ENCODE results near the gene CRB2.

Gene CRB2

GRCh38 chr9:123357743-123358059 is 1.7 kb downstream of the CRB2 start:
- Histone ChIP-seq H3K4me3 (ENCODE audit: low read length) (no peak overlapping the region), H3K9me2 (replicated peaks; ENCODE audit: control insufficient read depth, low read length) (no peaks in the 10 kb centered on the region), H4K20me1 (ENCODE audit: control insufficient read depth, insufficient read depth, low read depth, low read length) (no peaks in the 10 kb centered on the region), H3K4me1 (ENCODE audit: control insufficient read depth, low read length) (peaks cover 35% of the 10 kb centered on the region), H3K27me3 (ENCODE audit: control insufficient read depth, low read length) (no peaks in the 10 kb centered on the region), H3K79me2 (ENCODE audit: control insufficient read depth, low read length) (no peaks in the 10 kb centered on the region), H3F3A (ENCODE audit: control insufficient read depth, insufficient read depth) (no peaks in the 10 kb centered on the region), H3K27ac (ENCODE audit: low read depth, low read length) (no peak overlapping the region), H3K4me2 (ENCODE audit: low read length) (no peak overlapping the region), H3K36me3 (ENCODE audit: control insufficient read depth, low read length) (no peaks in the 10 kb centered on the region), H3K9me3 (ENCODE audit: control insufficient read depth, insufficient read depth, low read length) (no peaks in the 10 kb centered on the region)
- TF ChIP-seq CTCF (IDR thresholded peaks at IDR 0.05; ENCODE audit: low read depth, low read length, poor library complexity, severe bottlenecking) (no peak), EZH2phosphoT487 (IDR thresholded peaks at IDR 0.05; ENCODE audit: borderline replicate concordance, low read length) (no peak)

DNA sequence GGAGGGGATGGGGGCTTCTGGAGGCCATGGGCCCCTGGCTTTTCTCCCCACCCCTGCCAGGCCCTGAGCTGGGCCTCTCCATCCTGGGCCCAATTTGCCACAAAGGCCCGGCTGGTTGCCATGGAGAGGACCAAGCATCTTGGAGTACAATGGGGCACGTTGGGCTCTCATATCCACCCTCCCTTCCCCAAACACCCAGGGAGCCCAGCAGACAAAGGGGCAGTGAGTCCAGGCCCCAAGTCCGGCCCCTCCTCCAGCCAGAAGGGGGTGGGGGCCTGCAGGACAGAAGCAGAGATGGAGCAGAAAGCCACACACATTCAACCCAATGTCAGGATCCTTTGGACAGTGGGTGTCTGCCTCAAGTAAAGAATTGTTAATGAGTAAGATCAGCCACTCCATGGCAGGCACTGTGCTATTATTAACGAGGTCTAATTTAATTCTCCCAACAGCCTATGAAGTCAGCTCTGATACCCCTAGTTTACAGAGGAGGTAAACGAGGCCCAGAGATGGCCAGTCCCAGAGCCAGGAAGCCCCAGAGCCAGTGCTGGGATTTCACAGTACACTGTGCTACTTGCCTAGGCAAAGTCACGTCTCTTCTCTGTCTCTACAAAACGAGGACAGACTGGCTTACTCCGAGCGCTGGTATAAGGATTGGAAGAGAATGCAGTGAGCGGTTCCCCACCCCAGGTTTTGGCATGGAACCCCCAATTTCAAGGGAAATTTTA is 2.3 kb downstream of the CRB2 start:
- H3K4me3 ChIP-seq (ENCODE audit: low read length), result no peak overlapping the region
- H3K4me1 ChIP-seq (ENCODE audit: control insufficient read depth, low read length), result peaks cover 35% of the 10 kb centered on the region
- TF ChIP-seq CTCF (IDR thresholded peaks at IDR 0.05; ENCODE audit: low read depth, low read length, poor library complexity, severe bottlenecking) (no peak), EZH2phosphoT487 (IDR thresholded peaks at IDR 0.05; ENCODE audit: borderline replicate concordance, low read length) (no peak)
- H3K9me2 ChIP-seq (replicated peaks; ENCODE audit: control insufficient read depth, low read length), result no peaks in the 10 kb centered on the region
- H3K27ac ChIP-seq (ENCODE audit: low read depth, low read length), result no peak overlapping the region
- no peaks in the 10 kb centered on the region for H3K36me3 ChIP-seq (ENCODE audit: control insufficient read depth, low read length)
- no peaks in the 10 kb centered on the region for H3F3A ChIP-seq (ENCODE audit: control insufficient read depth, insufficient read depth)
- no peaks in the 10 kb centered on the region for H4K20me1 ChIP-seq (ENCODE audit: control insufficient read depth, insufficient read depth, low read depth, low read length)
- H3K9me3 ChIP-seq (ENCODE audit: control insufficient read depth, insufficient read depth, low read length), result no peaks in the 10 kb centered on the region
- peak overlapping the region; percentile 46 for H3K4me2 ChIP-seq (ENCODE audit: low read length)
- H3K79me2 ChIP-seq (ENCODE audit: control insufficient read depth, low read length), result no peaks in the 10 kb centered on the region
- H3K27me3 ChIP-seq (ENCODE audit: control insufficient read depth, low read length), result no peaks in the 10 kb centered on the region

DNA sequence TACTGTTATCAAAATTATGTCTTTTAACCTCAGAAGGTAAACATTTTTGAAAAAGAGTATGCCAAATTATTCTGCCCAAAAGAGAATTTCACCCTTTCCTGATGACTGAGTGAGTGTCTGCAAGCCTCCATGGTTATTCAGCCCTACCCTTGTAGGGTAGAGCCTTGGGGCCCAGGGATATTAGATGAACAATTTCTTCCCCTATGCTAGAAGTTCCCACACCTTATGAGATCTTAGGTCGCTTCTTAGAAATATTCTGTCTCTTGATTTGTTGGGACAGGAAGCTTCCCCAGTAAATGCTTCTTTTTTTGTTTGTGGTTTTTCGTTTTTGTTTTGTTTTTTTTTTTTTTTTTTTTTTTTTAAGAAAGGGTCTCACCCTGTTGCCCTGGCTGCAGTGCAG is 3.1 kb downstream of the CRB2 start:
- Histone ChIP-seq H3K27me3 (ENCODE audit: control insufficient read depth, low read length) (no peaks in the 10 kb centered on the region), H3K4me1 (ENCODE audit: control insufficient read depth, low read length) (peaks cover 30% of the 10 kb centered on the region), H3K79me2 (ENCODE audit: control insufficient read depth, low read length) (no peaks in the 10 kb centered on the region), H3K4me3 (ENCODE audit: low read length) (no peak overlapping the region), H3K9me2 (replicated peaks; ENCODE audit: control insufficient read depth, low read length) (no peaks in the 10 kb centered on the region), H4K20me1 (ENCODE audit: control insufficient read depth, insufficient read depth, low read depth, low read length) (no peaks in the 10 kb centered on the region), H3K36me3 (ENCODE audit: control insufficient read depth, low read length) (no peaks in the 10 kb centered on the region), H3K9me3 (ENCODE audit: control insufficient read depth, insufficient read depth, low read length) (no peaks in the 10 kb centered on the region), H3F3A (ENCODE audit: control insufficient read depth, insufficient read depth) (no peaks in the 10 kb centered on the region), H3K27ac (ENCODE audit: low read depth, low read length) (no peak overlapping the region), H3K4me2 (ENCODE audit: low read length) (peak overlapping the region; percentile 46)
- no peak for TF ChIP-seq EZH2phosphoT487 (IDR thresholded peaks at IDR 0.05; ENCODE audit: borderline replicate concordance, low read length)
- TF ChIP-seq CTCF (IDR thresholded peaks at IDR 0.05; ENCODE audit: low read depth, low read length, poor library complexity, severe bottlenecking), result no peak
